ENCODE data around the gene SNX7.

SNX7 gene

GRCh38 chr1:98791498-98791897, 130.0 kb downstream of the SNX7 start:
- no peaks in the 10 kb centered on the region for H3K9me3 Mint-ChIP-seq
- no peaks in the 10 kb centered on the region for H3K36me3 Mint-ChIP-seq
- H3K4me1 Mint-ChIP-seq: peaks cover 6% of the 10 kb centered on the region
- H3K4me3 Mint-ChIP-seq: no peak overlapping the region
- H3K27me3 Mint-ChIP-seq: no peaks in the 10 kb centered on the region
- H3K27ac Mint-ChIP-seq: no peak overlapping the region

- no peaks in the 10 kb centered on the region for H3K9me3 Mint-ChIP-seq
- H3K4me3 Mint-ChIP-seq: no peak overlapping the region
- H3K4me1 Mint-ChIP-seq: peaks cover 12% of the 10 kb centered on the region
- no peaks in the 10 kb centered on the region for H3K27me3 Mint-ChIP-seq
- H3K36me3 Mint-ChIP-seq: no peaks in the 10 kb centered on the region
- H3K27ac Mint-ChIP-seq: no peak overlapping the region
Measured at GRCh38 chr1:98792123-98792522, 130.6 kb downstream of the SNX7 start.

GRCh38 chr1:98793136-98793535, 131.6 kb downstream of the SNX7 start:
- Mint-ChIP-seq H3K4me3 (no peak overlapping the region), H3K4me1 (peaks cover 23% of the 10 kb centered on the region), H3K9me3 (no peaks in the 10 kb centered on the region), H3K36me3 (no peaks in the 10 kb centered on the region), H3K27me3 (no peaks in the 10 kb centered on the region), H3K27ac (no peak overlapping the region)

- H3K27ac Mint-ChIP-seq: no peak overlapping the region
- peaks cover 32% of the 10 kb centered on the region for H3K4me1 Mint-ChIP-seq
- H3K27me3 Mint-ChIP-seq: no peaks in the 10 kb centered on the region
- no peak overlapping the region for H3K4me3 Mint-ChIP-seq
- no peaks in the 10 kb centered on the region for H3K9me3 Mint-ChIP-seq
- H3K36me3 Mint-ChIP-seq: no peaks in the 10 kb centered on the region
Measured at GRCh38 chr1:98794196-98794886, 132.8 kb downstream of the SNX7 start.

- H3K4me3 Mint-ChIP-seq: no peak overlapping the region
- H3K27me3 Mint-ChIP-seq: no peaks in the 10 kb centered on the region
- H3K27ac Mint-ChIP-seq: no peak overlapping the region
- H3K36me3 Mint-ChIP-seq: no peaks in the 10 kb centered on the region
- peaks cover 34% of the 10 kb centered on the region for H3K4me1 Mint-ChIP-seq
- H3K9me3 Mint-ChIP-seq: no peaks in the 10 kb centered on the region
Measured at GRCh38 chr1:98796049-98796448, 134.5 kb downstream of the SNX7 start.

- H3K9me3 Mint-ChIP-seq: no peaks in the 10 kb centered on the region
- no peaks in the 10 kb centered on the region for H3K27me3 Mint-ChIP-seq
- peaks cover 34% of the 10 kb centered on the region for H3K4me1 Mint-ChIP-seq
- no peak overlapping the region for H3K4me3 Mint-ChIP-seq
- no peak overlapping the region for H3K27ac Mint-ChIP-seq
- no peaks in the 10 kb centered on the region for H3K36me3 Mint-ChIP-seq
Measured at GRCh38 chr1:98797506-98797905, 136.0 kb downstream of the SNX7 start.

Measured in activated naive CD4-positive, alpha-beta T cell treated with anti-CD3 and anti-CD28 coated beads, Interleukin-2, amount 50 U/mL, for 24 hours (primary cell).